HFFc6 (cell line): ENCODE data around the gene CELF1. TPM values are rescaled to one million over a fixed set of nuclear protein-coding genes. Genes with fewer than 3 reads are reported as not detected.

Experiments
- DNase-seq: peaks from one replicate; pipeline ENCODE4 v3.0.0-alpha.2; 2018
- H3K27ac Mint-ChIP-seq: 2 replicates; pipeline ENCODE4 v1.8.0; 2020; ENCODE audit warnings: mild to moderate bottlenecking, mixed read lengths
- H3K27me3 Mint-ChIP-seq: 2 replicates; pipeline ENCODE4 v1.8.0; 2021; ENCODE audit warnings: mild to moderate bottlenecking, moderate library complexity, mixed read lengths; ENCODE audit not compliant: insufficient read depth
- H3K36me3 Mint-ChIP-seq: 2 replicates; pipeline ENCODE4 v1.8.0; 2021; ENCODE audit warnings: low read depth, mixed read lengths
- H3K4me1 Mint-ChIP-seq: 2 replicates; pipeline ENCODE4 v1.8.0; 2020; ENCODE audit warnings: low read depth, mixed read lengths
- H3K4me3 Mint-ChIP-seq: 2 replicates; pipeline ENCODE4 v1.8.0; 2020; ENCODE audit warnings: mild to moderate bottlenecking, moderate library complexity, mixed read lengths
- H3K9me3 Mint-ChIP-seq: 2 replicates; pipeline ENCODE4 v1.8.0; 2020; ENCODE audit warnings: mild to moderate bottlenecking, mixed read lengths
- total RNA-seq, 6 experiments: library from RNA; stranded (reverse); fragmentation: NEBNext Ultra II Directional; extraction: Animal tissue kit (Norgen Biotek cat#: 25700); gene quantifications; 2 replicates in 1 of 6; 3 replicates in 5 of 6; pipeline ENCODE4 v1.2.3, GENCODE V29; 2021
- TF ChIP-seq, protein P1 (sequence below): fragments of 200-600 bp; sonication (generic); IDR thresholded peaks from 2 replicates; pipeline ENCODE4 v1.5.0; 2021; ENCODE audit warnings: antibody characterized with exemption, mild to moderate bottlenecking

CELF1 gene
- total RNA-seq, 6 experiments from 2014 or later = 103 to 131 (median 120) TPM

DNA sequence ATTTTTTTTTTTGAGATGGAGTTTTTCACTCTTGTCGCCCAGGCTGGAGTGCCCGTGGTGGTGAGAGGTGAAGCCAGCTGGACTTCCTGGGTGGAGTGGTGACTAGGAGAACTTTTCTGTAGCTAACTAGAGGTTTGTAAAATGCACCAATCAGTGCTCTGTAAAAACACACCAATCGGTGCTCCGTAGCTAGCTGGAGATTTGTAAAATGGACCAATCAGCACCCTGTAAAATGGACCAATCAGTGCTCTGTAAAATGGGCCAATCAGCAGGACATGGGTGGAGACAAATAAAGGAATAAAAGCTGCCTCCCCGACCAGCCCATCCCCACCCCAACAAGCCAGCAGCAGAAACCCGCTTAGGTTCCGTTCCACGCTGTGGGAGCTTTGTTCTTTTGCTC is 99.6 kb downstream of the CELF1 start:
- Mint-ChIP-seq H3K27ac (no peak overlapping the region), H3K36me3 (peaks cover 10% of the 10 kb centered on the region), H3K4me1 (peaks cover 12% of the 10 kb centered on the region), H3K9me3 (peaks cover 4% of the 10 kb centered on the region; the same call in 1 of the 2 replicates), H3K4me3 (no peak overlapping the region), H3K27me3 (peaks cover 5% of the 10 kb centered on the region)
- no peak for DNase-seq
- TF ChIP-seq, protein P1, sequence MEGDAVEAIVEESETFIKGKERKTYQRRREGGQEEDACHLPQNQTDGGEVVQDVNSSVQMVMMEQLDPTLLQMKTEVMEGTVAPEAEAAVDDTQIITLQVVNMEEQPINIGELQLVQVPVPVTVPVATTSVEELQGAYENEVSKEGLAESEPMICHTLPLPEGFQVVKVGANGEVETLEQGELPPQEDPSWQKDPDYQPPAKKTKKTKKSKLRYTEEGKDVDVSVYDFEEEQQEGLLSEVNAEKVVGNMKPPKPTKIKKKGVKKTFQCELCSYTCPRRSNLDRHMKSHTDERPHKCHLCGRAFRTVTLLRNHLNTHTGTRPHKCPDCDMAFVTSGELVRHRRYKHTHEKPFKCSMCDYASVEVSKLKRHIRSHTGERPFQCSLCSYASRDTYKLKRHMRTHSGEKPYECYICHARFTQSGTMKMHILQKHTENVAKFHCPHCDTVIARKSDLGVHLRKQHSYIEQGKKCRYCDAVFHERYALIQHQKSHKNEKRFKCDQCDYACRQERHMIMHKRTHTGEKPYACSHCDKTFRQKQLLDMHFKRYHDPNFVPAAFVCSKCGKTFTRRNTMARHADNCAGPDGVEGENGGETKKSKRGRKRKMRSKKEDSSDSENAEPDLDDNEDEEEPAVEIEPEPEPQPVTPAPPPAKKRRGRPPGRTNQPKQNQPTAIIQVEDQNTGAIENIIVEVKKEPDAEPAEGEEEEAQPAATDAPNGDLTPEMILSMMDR = no peak

DNA sequence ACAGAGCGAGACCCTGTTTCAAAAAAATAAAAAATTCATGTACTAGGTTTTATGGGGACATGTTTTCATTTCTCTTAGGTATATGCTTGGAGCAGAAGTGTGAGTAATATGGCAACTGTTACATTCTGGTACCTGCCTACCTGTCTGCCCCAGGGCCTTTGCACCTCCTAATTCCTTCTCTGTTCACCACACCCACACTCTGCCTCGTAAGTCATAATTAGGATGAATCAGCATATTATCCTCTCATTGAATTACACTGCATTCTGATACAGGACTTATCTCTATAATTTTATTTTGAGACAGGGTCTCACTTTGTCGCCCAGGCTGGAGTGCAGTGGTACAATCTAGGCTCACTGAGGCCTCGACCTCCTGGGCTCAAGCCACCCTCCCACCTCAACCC is 100.9 kb downstream of the CELF1 start:
- H3K4me3 Mint-ChIP-seq = no peak overlapping the region
- peaks cover 4% of the 10 kb centered on the region; the same call in 1 of the 2 replicates for H3K9me3 Mint-ChIP-seq
- no peak for DNase-seq
- peaks cover 2% of the 10 kb centered on the region for H3K27me3 Mint-ChIP-seq
- H3K36me3 Mint-ChIP-seq = peaks cover 10% of the 10 kb centered on the region
- TF ChIP-seq, protein P1 = no peak
- no peak overlapping the region for H3K27ac Mint-ChIP-seq
- peaks cover 14% of the 10 kb centered on the region for H3K4me1 Mint-ChIP-seq

DNA sequence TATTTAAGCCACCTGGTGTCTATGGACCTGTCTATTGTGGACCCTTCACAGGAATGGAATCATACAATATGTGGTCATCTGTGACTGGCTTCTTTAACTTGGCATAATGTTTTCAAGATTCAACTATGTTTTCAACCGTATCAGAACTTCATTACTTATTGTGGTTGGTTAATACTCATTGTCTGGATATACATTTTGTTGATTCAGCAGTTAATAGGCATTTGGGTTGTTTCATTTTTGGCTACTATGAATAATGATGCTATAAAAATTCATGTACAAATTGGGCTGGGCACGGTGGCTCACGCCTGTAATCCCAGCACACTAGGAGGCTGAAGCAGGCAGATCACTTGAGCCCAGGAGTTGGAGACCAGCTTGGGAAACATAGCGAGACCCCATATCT is 101.5 kb downstream of the CELF1 start:
- Mint-ChIP-seq H3K4me1 (peaks cover 16% of the 10 kb centered on the region), H3K4me3 (no peak overlapping the region), H3K9me3 (peaks cover 4% of the 10 kb centered on the region; the same call in 1 of the 2 replicates), H3K27ac (no peak overlapping the region), H3K36me3 (peaks cover 10% of the 10 kb centered on the region), H3K27me3 (peaks cover 2% of the 10 kb centered on the region)
- TF ChIP-seq, protein P1 = no peak
- no peak for DNase-seq

DNA sequence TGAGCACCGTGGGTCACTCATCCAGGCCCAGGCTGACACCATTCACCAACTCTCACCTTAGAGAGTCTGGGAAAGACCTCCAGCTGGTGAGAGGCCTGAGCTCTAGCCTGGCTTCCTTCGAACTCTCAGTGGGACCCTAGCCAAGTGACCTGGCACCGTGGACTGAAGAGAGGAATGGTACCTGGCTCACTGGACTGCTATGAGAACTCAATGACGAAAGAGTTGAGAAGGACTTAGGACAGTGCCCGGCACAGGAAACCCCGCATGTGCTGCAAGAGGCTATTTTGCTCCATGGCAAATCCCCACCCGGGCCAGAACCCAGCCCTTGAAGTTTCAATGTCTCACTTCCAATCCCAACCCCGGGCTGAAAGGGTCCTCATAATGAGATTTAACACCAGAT is 103.4 kb downstream of the CELF1 start:
- Mint-ChIP-seq H3K27ac (no peak overlapping the region), H3K9me3 (peaks cover 4% of the 10 kb centered on the region; the same call in 1 of the 2 replicates), H3K4me3 (no peak overlapping the region), H3K27me3 (no peaks in the 10 kb centered on the region; the same call in none of the 2 replicates), H3K36me3 (peaks cover 10% of the 10 kb centered on the region), H3K4me1 (peaks cover 16% of the 10 kb centered on the region)
- TF ChIP-seq, protein P1 = no peak
- no peak for DNase-seq

DNA sequence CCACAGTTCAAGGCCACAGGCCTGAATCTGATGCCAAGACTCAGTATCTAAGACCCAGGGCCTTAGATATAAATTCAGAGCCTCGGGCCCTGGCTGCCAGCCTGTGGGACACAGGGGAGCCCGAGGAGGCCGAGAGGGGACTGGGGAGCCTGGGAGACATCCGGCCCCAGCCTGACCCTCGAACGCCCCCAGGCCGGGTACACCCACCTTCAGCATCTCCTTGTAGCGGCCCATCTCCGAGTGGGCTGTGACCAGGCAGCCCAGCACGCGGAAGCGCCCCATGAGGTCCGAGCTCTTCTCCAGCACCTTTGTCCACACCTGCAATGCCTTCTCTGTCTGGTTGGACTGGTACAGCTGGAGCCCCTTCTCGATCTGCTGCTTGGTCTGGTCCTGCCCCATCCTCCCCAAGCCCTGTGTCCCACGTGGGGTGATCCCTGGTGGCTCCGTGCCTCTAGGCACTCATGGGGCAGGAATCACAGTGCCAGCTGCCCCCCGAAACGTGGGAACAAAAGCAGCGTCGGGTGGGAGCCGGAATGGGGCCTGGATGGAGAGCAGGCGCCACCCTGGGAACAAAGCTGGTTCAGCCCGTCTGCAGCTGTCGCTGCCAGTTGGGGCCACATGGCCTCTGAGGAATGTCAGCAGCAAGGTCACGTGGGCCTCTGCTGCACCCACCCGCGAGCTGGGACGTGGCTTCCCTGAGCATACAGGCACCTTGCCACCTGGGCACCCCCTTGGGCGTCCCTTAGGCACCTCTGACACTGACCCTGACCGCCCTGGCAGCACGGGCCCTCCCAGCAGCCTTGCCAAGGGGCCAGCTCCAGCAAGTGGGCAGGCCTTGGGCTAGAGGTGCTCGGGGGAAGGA is 104.1 kb downstream of the CELF1 start, which contains the start of gene RAPSN:
Gene RAPSN, minus strand, starts transcription at position 571 of the 862 bp plus-strand sequence. Its CDS starts 172 bp downstream, at position 399.
- H3K36me3 Mint-ChIP-seq = peaks cover 6% of the 10 kb centered on the region; the same call in 1 of the 2 replicates
- H3K27me3 Mint-ChIP-seq = no peaks in the 10 kb centered on the region; the same call in none of the 2 replicates
- H3K4me1 Mint-ChIP-seq = peaks cover 11% of the 10 kb centered on the region
- TF ChIP-seq, protein P1 = no peak
- no peak within 1 kb of the TSS for H3K4me3 Mint-ChIP-seq
- H3K9me3 Mint-ChIP-seq = peaks cover under 1% of the 10 kb centered on the region; the same call in 1 of the 2 replicates
- no peak within 1 kb of the TSS for H3K27ac Mint-ChIP-seq
- no peak for DNase-seq
